DND-41 (cell line): ENCODE results near the gene GPC5.

Experiments used
- CTCF ChIP-seq: IDR thresholded peaks from 2 replicates; pipeline ENCODE4 v1.5.1; 2012; ENCODE audit warnings: borderline replicate concordance, low read length, moderate library complexity, mild to moderate bottlenecking; ENCODE audit not compliant: poor library complexity, severe bottlenecking; ENCODE audit errors: extremely low read depth
- EZH2 ChIP-seq: IDR thresholded peaks from 3 replicates; pipeline ENCODE4 v1.6.1; 2012; ENCODE audit warnings: borderline replicate concordance, low read depth, mild to moderate bottlenecking, moderate library complexity, low read length, inconsistent platforms; ENCODE audit not compliant: severe bottlenecking

GRCh38 chr13:92670096-92670495 is 1271.7 kb downstream of the GPC5 start:
- no peak for TF ChIP-seq CTCF
- no peak for TF ChIP-seq EZH2
